HG03520 (cell line): ENCODE results near the gene LGI4.
"Not testable (repeated sequence)": the region's sequence is repeated elsewhere in the genome, so short reads cannot be mapped to it uniquely, and the experiment has no call there.

Source experiments
- ATAC-seq: cut with Tn5 transposase; IDR thresholded peaks from one replicate; pipeline ENCODE4 v1.9.1; 2021; ENCODE audit warnings: mild to moderate bottlenecking, moderate library complexity; ENCODE audit not compliant: unreplicated experiment

LGI4 gene

GRCh38 chr19:35107545-35107944 is 27.3 kb downstream of the LGI4 start:
- no peak for ATAC-seq

DNA sequence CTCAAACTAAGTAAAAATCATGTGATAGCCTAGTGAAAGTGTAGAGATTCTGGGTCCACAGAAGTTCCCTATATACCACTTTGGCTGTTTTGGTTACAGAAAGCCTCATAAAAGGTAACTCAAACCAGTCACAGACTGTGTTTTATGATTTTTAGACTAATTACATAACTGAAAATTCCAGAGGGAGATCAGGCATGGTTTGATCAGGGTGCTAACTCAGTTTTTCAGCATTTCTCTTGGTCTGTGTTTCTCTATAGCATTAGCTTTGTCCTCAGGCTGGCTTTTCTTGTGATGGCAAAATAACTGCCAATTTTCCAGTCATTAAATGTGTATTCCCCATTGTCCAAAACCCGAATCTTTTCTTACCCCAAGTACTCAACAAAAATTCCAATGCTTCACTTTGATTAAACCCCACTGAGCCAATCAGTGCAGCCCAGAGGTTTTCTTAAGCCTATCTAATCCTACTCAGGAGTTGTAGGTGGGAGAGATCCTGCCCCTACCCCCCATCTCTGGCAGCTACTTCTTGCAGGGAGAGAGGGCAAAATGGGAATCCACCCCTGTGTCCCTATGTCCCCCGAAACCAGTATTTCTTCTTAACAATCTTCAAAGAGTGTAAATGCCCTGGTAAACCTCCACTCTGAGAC is 27.8 kb downstream of the LGI4 start:
- ATAC-seq, result no peak

DNA sequence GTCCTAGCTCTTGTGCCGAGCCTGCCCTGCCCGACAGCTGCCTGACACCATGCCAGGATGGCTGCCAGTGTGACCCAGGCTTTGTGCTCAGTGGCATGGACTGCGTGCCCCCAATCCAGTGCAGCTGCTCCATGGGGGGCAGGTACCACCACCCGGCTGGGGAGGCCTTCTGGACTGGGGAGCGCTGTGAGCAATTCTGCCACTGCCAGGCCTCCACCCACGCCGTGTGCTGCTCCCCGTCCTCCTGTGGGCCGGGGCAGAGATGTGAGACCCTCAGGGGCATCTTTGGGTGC is 28.6 kb downstream of the LGI4 start:
- ATAC-seq, result no peak

GRCh38 chr19:35105411-35106290 is 29.2 kb downstream of the LGI4 start:
- no peak for ATAC-seq

DNA sequence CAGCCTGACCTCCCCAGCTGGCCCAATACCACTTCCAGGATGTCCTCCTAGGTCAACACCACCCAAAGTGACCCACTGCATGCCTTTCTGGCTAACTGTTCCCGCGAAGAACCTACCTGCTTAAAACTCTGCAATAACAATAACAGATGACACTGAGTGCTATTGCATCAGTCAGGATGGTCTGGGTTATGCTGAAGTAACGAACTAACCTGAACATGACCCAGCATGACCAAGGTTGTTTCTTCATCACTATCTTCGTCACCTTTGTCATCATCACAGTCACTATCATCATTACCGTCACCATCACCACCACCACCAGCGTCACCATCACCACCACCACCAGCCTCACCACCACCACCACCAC is 29.8 kb downstream of the LGI4 start:
- ATAC-seq, result no peak

DNA sequence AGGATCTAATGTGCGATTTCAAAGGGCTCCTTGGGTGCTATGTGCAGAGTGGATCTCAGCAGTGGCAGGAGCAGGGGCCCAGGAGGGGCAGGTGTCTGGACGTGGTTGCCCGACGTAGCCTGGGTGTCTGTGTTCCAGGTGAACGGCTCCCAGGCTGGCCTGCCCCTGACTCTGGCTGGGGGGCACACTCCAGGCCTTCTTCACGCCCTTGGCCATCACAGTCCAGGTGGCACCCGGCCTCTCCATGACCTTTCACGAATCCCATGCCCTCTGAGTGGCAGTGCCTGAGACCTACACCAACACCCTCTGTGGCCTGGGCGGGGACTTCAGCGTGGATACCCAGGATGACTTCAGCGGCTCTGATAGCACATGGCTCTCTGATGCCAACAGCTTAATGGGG is 30.5 kb downstream of the LGI4 start:
- no peak for ATAC-seq

DNA sequence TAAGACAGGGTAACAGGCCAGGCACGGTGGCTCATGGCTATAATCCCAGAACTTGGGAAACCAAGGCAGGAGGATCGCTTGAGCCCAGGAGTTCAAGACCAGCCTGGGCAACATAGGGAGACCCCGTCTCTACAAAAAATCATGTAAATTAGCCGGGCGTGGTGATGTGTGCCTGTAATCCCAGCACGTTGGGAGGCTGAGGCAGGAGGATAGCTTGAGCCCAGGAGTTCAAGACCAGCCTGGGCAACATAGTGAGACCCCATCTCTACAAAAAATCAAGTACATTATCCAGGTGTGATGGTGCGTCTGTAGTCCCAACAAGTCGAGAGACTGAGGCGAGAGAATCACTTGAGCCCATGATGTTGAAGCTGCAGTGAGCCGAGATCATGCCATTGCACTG is 31.2 kb downstream of the LGI4 start:
- ATAC-seq, result not testable (repeated sequence)

DNA sequence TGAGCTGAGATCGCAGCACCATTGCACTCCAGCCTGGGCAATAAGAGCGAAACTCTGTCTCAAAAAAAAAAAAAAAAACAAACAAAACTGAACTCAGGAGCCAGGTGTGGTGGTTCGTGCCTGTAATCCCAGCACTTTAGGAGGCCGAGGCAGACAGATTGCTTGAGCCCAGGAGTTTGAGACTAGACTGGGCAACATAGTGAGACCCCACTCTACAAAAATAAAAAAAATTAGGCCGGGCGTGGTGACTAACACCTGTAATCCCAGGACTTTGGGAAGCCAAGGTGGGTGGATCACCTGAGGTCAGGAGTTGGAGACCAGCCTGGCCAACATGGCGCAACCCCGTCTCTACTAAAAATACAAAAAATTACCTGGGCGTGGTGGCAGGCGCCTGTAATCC is 32.9 kb downstream of the LGI4 start:
- not testable (repeated sequence) for ATAC-seq

GRCh38 chr19:35100588-35101533 is 34.0 kb downstream of the LGI4 start:
- ATAC-seq, result no peak

DNA sequence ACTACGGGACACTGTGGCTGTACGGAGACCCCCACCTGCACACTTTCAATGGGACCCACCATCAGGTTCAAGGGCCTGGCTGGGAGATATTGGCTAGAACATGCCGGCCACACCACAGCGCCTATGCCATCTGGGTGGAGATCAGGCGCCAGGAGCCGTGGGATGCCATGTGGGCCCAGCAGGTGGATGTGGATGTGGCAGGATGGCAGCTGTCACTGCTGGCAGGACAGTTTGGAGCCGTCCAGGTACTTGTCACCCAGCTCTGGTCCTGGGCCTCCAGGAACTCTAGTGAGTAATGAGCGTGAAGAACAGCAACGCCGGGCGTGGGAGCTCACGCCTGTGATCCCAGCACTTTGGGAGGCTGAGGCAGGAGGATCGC is 35.0 kb downstream of the LGI4 start:
- no peak for ATAC-seq

DNA sequence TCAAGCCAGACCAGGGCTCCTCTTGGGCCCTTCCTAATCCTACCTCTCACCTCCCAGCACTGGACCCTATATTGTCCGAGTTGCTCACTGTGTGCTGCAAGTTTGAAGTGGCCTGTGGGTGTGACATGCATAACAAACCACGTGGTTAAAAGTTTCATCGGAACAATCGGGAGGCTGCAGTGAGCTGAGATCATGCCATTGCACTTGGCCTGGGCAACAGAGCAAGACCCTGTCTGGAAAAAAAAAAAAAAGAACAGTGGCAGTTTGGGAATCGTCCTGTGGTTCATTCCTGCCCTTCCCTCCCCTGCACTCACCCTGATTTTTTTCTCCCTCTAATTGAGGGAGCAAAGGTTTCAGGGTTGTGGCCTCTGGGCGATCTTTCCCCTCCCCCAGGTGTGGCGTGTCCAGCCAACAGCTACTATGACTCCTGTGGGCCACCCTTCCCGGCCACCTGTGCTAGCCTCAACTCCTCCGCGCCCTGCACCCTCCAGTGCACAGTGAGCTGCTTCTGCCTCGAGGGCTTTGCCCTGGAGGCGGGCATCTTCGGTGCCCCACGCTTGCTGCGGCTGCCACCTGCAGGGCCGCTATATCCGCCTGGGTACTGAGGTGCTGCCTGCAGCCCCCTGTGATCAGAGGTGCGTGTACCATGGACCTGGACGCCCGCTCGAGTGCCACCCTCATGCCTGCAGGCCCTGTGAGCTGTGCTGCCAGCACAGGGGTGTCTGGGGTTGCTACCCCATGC is 35.5 kb downstream of the LGI4 start:
- no peak for ATAC-seq

DNA sequence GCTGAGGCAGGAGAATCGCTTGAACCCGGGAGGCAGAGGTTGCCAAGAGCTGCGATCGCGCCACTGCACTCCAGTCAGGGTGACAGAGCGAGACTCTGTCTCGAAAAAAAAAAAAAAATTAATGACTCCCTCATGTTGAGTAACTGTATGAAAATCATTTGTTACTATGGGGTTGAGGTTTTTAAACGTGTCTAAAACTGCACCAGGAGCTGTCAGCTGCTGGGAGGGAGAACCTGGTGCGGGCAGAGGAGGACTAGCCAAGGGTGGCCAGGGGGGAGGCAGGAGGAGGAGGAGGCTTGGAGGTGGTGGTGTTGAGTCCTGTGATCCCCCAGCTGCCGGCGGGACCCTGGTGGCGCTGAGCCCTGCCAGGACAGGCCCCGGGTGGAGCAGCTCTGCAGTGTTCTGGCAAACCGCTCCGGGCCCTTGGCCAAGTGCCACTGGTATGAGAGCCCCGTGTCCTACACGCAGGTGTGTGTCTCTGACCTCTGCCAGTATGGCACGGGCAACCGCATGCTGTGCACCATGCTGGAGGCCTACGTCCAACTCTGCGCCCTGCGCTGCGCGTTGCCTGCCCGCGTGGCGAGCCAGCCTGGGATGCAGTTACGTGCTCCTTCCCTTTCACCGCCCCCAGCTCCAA is 36.3 kb downstream of the LGI4 start:
- ATAC-seq, result no peak

GRCh38 chr19:35095667-35096368 is 39.0 kb downstream of the LGI4 start:
- ATAC-seq, result no peak

DNA sequence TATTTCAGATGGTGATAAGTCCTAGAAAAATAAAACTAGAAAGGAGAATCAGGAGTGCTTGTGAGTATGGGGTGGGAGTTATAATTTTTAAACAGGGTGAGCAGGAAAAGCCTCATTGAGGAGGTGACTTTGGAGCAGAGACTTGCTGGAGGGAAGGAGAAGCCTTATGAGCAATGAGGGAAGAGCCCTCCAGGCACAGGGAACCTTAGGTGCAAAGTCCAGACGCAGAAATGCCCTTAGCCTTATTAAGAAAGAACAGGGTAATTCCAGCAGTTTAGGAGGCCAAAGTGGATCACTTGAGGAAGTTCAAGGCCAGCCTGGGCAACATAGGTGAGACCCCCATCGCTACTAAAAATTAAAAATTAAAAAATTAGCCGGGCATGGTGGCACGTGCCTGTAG is 40.2 kb downstream of the LGI4 start:
- no peak for ATAC-seq

- no peak for ATAC-seq
Observed at GRCh38 chr19:35093941-35094647, 40.8 kb downstream of the LGI4 start.

DNA sequence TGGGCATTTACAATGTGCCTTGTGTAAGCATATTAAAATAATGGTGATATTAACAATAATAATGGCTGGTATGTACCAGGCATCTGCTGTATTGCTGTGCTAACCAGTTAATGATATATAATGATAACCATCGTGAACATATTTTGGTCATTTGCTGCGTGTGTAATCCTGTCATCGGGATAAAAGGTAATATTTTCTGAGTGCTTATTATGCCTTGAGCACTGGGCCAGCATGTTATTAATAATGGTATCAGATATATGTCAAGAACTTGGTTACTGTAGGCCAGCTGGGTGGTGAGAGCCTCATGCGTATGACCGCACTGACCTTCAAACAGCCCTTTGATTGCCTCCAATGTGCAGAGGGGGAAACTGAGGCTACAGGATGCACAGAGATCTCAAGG is 41.4 kb downstream of the LGI4 start:
- ATAC-seq, result no peak

DNA sequence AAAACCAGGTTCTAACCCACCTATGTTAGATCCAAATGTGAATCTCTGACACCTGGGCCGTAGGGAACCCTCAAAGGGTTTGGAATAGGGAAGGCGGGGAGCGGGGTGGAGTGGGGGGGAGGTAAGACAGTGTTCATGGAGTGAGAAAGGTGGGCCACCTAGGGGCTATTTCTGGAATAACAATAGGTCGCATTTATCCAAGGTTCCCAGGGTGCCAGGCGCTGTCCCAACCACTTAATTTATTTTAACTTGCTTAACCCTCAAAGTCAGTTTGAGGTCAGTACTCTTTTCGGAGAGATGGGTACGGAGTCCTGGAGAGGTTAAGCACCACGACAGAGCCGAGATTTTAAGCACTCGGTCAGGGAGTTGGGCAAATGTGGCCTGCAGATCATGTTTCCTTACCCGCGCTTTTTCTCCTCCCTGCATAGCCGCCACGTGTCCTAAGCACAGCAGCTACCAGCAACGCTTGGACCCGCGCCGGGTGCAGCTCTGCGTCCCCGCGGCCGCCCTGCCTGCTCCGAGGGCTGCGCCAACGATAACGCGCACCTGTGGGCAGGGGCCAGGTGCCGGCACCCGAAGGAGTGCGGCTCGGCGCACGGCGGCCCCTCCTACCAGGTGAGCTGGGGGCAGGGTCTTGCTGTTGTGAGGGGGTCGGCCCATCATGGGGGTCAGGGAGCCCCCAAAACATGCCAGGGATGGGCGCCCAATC is 44.2 kb downstream of the LGI4 start:
- ATAC-seq, result no peak

DNA sequence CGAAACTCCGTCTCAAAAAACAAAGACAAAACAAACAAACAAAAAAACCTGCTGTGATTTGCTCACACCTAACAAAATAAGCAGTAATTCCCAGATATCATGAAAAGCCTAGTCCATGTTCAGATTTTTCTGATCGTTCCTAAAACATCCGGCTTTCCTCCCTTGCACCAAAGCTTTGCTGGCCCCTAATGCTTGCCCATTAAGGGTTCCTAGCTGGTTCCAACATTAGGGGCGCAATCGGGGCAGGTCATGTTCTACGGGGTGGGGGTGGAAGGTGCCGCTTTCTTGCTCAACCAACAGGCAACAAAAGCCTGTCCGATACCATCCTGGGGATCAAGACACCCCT is 44.7 kb downstream of the LGI4 start:
- no peak for ATAC-seq

DNA sequence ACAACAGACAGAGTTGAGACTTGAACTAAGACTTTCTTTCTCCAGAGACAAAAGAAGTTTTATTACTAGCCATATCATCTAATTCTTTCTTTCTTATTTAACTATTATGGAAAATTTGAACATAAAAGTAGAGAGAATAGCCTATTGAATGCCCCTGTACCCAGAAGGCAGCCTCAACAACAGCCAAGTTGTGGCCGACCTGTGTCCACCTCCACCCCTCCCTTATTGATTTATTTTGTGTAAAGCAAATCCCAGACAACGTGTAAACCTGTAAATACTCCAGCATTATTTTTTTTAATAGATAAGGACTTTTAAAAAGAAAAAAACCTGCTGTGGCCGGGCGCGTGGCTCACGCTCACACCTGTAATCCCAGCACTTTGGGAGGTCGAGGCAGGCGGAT is 45.3 kb downstream of the LGI4 start:
- ATAC-seq, result no peak
